HG03521 (cell line): Measurements from ENCODE around the gene DDX20.

ENCODE experiments used
- ATAC-seq: cut with Tn5 transposase; IDR thresholded peaks from one replicate; pipeline ENCODE4 v1.9.1; 2021; ENCODE audit warnings: mild to moderate bottlenecking, moderate library complexity; ENCODE audit not compliant: unreplicated experiment

Gene DDX20

GRCh38 chr1:111755331-111756123 lies at the start of gene DDX20:
TSS of gene DDX20 (plus strand) at chr1:111755901. CDS start at chr1:111755925, 24 bp downstream.
- peak; percentile 89 for ATAC-seq

GRCh38 chr1:111706921-111707320 lies 48.8 kb upstream of the DDX20 start:
- ATAC-seq, result no peak

GRCh38 chr1:111707906-111708305 lies 47.8 kb upstream of the DDX20 start:
- no peak for ATAC-seq

GRCh38 chr1:111709986-111710385 lies 45.7 kb upstream of the DDX20 start:
- no peak for ATAC-seq

- ATAC-seq, result no peak
Observed at GRCh38 chr1:111716333-111716732, 39.4 kb upstream of the DDX20 start.

GRCh38 chr1:111717450-111717849 lies 38.3 kb upstream of the DDX20 start:
- ATAC-seq, result no peak

- ATAC-seq, result no peak
Observed at GRCh38 chr1:111719135-111719534, 36.6 kb upstream of the DDX20 start.

- no peak for ATAC-seq
Observed at GRCh38 chr1:111719674-111720132, 36.0 kb upstream of the DDX20 start.

GRCh38 chr1:111720274-111720976 lies 35.3 kb upstream of the DDX20 start:
- ATAC-seq, result no peak

- ATAC-seq, result no peak
Observed at GRCh38 chr1:111720977-111721786, 34.5 kb upstream of the DDX20 start.

GRCh38 chr1:111723091-111723806 lies 32.5 kb upstream of the DDX20 start:
- no peak for ATAC-seq

- no peak for ATAC-seq
Observed at GRCh38 chr1:111723871-111724270, 31.8 kb upstream of the DDX20 start.

GRCh38 chr1:111725192-111725591 lies 30.5 kb upstream of the DDX20 start:
- no peak for ATAC-seq

GRCh38 chr1:111727056-111727455 lies 28.6 kb upstream of the DDX20 start:
- ATAC-seq, result no peak

GRCh38 chr1:111729271-111729921 lies 26.3 kb upstream of the DDX20 start:
- ATAC-seq, result no peak

GRCh38 chr1:111729946-111730681 lies 25.6 kb upstream of the DDX20 start:
- ATAC-seq, result no peak

GRCh38 chr1:111730706-111731105 lies 25.0 kb upstream of the DDX20 start:
- no peak for ATAC-seq

GRCh38 chr1:111731956-111732355 lies 23.7 kb upstream of the DDX20 start:
- ATAC-seq, result no peak

GRCh38 chr1:111732718-111733117 lies 23.0 kb upstream of the DDX20 start:
- no peak for ATAC-seq
